ENCODE data around the gene LRRC4. TPM values are rescaled to one million over a fixed set of nuclear protein-coding genes. Genes with fewer than 3 reads are reported as not detected.

LRRC4 gene
- polyA plus RNA-seq, 1 of the 3 experiments (the other 2 are of a cell fraction), result 0.44 TPM

DNA sequence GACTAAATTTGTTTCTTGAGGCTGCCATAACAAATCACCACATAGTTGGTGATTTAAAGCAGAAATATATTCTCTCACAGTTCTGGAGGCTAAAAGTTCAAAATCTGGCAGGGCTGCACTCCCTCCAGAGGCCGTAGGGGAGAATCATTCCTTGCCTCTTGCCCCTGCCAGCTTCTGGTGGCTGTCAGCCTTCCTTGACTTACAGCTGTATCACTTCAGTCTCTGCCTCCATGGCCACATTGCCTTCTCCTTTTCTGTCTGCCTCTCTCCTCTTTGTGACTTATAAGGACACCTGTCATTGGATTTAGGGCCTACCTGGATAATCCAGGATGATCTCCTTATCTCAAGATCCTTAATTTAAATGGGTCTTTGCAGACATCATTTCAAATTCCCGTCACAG is 5.8 kb upstream of the LRRC4 start:
- WGBS (ENCODE audit: low lambda C conversion rate), result 95% methylated on average over 2 of the region's 2 CpGs
- Histone ChIP-seq H4K20me1 (ENCODE audit: insufficient read depth) (peaks cover 83% of the 10 kb centered on the region), H3K4me3 (ENCODE audit: low read depth in 2 of 2, low read length in 1 of 2) (no peak overlapping the region), H3K9me2 (no peaks in the 10 kb centered on the region), H3K27me3 (ENCODE audit: insufficient read depth) (no peaks in the 10 kb centered on the region), H3K4me2 (no peak overlapping the region), H2AFZ (ENCODE audit: low read depth) (no peak overlapping the region), H3K9me3 (no peaks in the 10 kb centered on the region), H3K36me3 (replicated peaks in 1 of 2; ENCODE audit: control insufficient read depth in 1 of 2, insufficient read depth in 2 of 2, low read length in 1 of 2) (peaks cover 0 to 1% of the 10 kb centered on the region in 2 experiments), H3F3A (replicated peaks; ENCODE audit: insufficient read depth) (peaks cover 3% of the 10 kb centered on the region), H3K4me1 (ENCODE audit: control insufficient read depth in 1 of 2, insufficient read depth in 2 of 2, low read depth in 1 of 2, low read length in 1 of 2) (peaks cover 7 to 11% of the 10 kb centered on the region in 2 experiments; a peak in 2 of 4 replicates), H3K79me2 (ENCODE audit: insufficient read depth) (no peaks in the 10 kb centered on the region; the same call in none of the 2 replicates), H3K27ac (ENCODE audit: low read depth in 2 of 2, low read length in 1 of 2) (no peak overlapping the region), H3K9ac (no peak overlapping the region)
- ChIA-PET POLR2A (no interaction called here), CTCF (interaction anchor here (0.8 to 8.7 kb wide), 11 partner anchors 8 to 328 kb away, joined by 3 to 165 read pairs (median 11); no protein-coding TSS in a partner anchor)
- TF ChIP-seq RXRA (IDR thresholded peaks at IDR 0.05; ENCODE audit: borderline replicate concordance, low read depth), result no peak
- TF ChIP-seq, protein P1, sequence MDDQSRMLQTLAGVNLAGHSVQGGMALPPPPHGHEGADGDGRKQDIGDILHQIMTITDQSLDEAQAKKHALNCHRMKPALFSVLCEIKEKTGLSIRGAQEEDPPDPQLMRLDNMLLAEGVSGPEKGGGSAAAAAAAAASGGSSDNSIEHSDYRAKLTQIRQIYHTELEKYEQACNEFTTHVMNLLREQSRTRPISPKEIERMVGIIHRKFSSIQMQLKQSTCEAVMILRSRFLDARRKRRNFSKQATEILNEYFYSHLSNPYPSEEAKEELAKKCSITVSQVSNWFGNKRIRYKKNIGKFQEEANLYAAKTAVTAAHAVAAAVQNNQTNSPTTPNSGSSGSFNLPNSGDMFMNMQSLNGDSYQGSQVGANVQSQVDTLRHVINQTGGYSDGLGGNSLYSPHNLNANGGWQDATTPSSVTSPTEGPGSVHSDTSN (IDR thresholded peaks at IDR 0.05), result no peak
- no peak for TF ChIP-seq YY1 (IDR thresholded peaks at IDR 0.05; ENCODE audit: low read depth)
- TF ChIP-seq FOXJ3 (CRISPR knock-in tag; IDR thresholded peaks at IDR 0.05), result no peak
- no peak for TF ChIP-seq TAF1 (IDR thresholded peaks at IDR 0.05; ENCODE audit: borderline replicate concordance, low read depth, low read length)
- TF ChIP-seq, protein P2, sequence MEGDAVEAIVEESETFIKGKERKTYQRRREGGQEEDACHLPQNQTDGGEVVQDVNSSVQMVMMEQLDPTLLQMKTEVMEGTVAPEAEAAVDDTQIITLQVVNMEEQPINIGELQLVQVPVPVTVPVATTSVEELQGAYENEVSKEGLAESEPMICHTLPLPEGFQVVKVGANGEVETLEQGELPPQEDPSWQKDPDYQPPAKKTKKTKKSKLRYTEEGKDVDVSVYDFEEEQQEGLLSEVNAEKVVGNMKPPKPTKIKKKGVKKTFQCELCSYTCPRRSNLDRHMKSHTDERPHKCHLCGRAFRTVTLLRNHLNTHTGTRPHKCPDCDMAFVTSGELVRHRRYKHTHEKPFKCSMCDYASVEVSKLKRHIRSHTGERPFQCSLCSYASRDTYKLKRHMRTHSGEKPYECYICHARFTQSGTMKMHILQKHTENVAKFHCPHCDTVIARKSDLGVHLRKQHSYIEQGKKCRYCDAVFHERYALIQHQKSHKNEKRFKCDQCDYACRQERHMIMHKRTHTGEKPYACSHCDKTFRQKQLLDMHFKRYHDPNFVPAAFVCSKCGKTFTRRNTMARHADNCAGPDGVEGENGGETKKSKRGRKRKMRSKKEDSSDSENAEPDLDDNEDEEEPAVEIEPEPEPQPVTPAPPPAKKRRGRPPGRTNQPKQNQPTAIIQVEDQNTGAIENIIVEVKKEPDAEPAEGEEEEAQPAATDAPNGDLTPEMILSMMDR (IDR thresholded peaks at IDR 0.05), result peak; percentile 14
- TF ChIP-seq JUND (IDR thresholded peaks at IDR 0.05), result no peak
- TF ChIP-seq, protein P3, sequence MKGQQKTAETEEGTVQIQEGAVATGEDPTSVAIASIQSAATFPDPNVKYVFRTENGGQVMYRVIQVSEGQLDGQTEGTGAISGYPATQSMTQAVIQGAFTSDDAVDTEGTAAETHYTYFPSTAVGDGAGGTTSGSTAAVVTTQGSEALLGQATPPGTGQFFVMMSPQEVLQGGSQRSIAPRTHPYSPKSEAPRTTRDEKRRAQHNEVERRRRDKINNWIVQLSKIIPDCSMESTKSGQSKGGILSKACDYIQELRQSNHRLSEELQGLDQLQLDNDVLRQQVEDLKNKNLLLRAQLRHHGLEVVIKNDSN (IDR thresholded peaks at IDR 0.05; ENCODE audit: borderline replicate concordance, low read depth), result no peak
- peak; percentile 48; the same call in 1 of the 2 replicates for TF ChIP-seq RAD21 (IDR thresholded peaks at IDR 0.05; ENCODE audit: low read length)
- DNase-seq, result no peak

DNA sequence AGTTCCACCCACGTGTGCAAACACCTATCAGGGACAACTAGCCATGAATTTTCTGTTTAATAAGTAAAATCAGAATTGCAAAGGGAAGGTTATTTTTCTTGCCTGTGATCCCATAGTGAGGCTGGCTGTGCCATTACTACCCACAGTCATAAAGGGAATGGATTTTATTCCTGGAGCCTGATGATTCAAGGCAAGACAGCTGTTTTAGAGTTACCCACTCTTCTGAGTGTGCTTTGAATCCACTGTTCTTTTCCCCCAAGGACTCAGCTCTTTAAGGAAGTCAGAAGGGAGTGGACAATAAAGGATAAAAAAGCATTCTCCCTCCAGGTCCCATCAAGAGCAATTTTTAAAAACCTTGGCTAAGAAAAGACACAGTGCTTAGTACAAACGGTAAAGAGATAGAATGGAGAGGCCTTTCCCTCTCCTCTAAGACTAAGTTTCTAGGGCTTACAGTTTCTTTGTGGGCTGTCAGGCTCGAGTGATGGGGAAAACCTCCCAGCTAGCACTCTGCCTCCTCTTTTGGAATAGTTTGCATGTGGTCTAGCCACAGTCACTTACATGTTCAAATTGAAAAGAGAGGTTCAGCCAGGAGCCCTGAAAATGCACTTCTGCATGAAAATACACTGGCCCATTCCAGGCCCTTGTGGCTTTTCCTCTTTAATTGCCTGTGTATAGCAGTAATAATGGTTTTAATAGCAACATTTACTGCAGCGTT is 5.1 kb upstream of the LRRC4 start:
- ChIA-PET CTCF (interaction anchor here (0.6 to 8.7 kb wide), 32 partner anchors 9 to 344 kb away, joined by 3 to 165 read pairs (median 4); no protein-coding TSS in a partner anchor), POLR2A (interaction anchor here (1.7 kb wide), 1 partner anchor 173 kb away, joined by 3 read pairs; no protein-coding TSS in a partner anchor)
- no peaks in the 10 kb centered on the region for H3K36me3 ChIP-seq (replicated peaks in 1 of 2; ENCODE audit: control insufficient read depth in 1 of 2, insufficient read depth in 2 of 2, low read length in 1 of 2)
- no peak overlapping the region for H2AFZ ChIP-seq (ENCODE audit: low read depth)
- H3K79me2 ChIP-seq (ENCODE audit: insufficient read depth), result no peaks in the 10 kb centered on the region; the same call in none of the 2 replicates
- no peak overlapping the region for H3K9ac ChIP-seq
- H3K4me1 ChIP-seq (ENCODE audit: control insufficient read depth in 1 of 2, insufficient read depth in 2 of 2, low read depth in 1 of 2, low read length in 1 of 2), result peaks cover 6 to 7% of the 10 kb centered on the region in 2 experiments; a peak in 2 of 4 replicates
- H3K9me3 ChIP-seq, result no peaks in the 10 kb centered on the region
- H3K27me3 ChIP-seq (ENCODE audit: insufficient read depth), result no peaks in the 10 kb centered on the region
- H3K9me2 ChIP-seq, result no peaks in the 10 kb centered on the region
- no peak overlapping the region for H3K4me3 ChIP-seq (ENCODE audit: low read depth in 2 of 2, low read length in 1 of 2)
- peaks cover 2% of the 10 kb centered on the region for H3F3A ChIP-seq (replicated peaks; ENCODE audit: insufficient read depth)
- peaks cover 76% of the 10 kb centered on the region for H4K20me1 ChIP-seq (ENCODE audit: insufficient read depth)
- no peak overlapping the region for H3K27ac ChIP-seq (ENCODE audit: low read depth in 2 of 2, low read length in 1 of 2)
- H3K4me2 ChIP-seq, result no peak overlapping the region
- DNase-seq, result no peak
- WGBS (ENCODE audit: low lambda C conversion rate), result 93% methylated on average over 4 of the region's 4 CpGs
- TF ChIP-seq FOXM1 (IDR thresholded peaks at IDR 0.05; ENCODE audit: low read depth) (no peak), TCF12 (IDR thresholded peaks at IDR 0.05) (no peak), FOXJ3 (CRISPR knock-in tag; IDR thresholded peaks at IDR 0.05) (no peak), RXRA (IDR thresholded peaks at IDR 0.05; ENCODE audit: borderline replicate concordance, low read depth) (no peak), TEAD4 (IDR thresholded peaks at IDR 0.05; ENCODE audit: borderline replicate concordance, insufficient read depth) (no peak), ELF1 (IDR thresholded peaks at IDR 0.05) (no peak), JUND (IDR thresholded peaks at IDR 0.05) (no peak)
- TF ChIP-seq, protein P4, sequence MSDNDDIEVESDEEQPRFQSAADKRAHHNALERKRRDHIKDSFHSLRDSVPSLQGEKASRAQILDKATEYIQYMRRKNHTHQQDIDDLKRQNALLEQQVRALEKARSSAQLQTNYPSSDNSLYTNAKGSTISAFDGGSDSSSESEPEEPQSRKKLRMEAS (IDR thresholded peaks at IDR 0.05; ENCODE audit: low read depth), result no peak
- TF ChIP-seq, protein P1 (IDR thresholded peaks at IDR 0.05), result no peak
- TF ChIP-seq, protein P5, sequence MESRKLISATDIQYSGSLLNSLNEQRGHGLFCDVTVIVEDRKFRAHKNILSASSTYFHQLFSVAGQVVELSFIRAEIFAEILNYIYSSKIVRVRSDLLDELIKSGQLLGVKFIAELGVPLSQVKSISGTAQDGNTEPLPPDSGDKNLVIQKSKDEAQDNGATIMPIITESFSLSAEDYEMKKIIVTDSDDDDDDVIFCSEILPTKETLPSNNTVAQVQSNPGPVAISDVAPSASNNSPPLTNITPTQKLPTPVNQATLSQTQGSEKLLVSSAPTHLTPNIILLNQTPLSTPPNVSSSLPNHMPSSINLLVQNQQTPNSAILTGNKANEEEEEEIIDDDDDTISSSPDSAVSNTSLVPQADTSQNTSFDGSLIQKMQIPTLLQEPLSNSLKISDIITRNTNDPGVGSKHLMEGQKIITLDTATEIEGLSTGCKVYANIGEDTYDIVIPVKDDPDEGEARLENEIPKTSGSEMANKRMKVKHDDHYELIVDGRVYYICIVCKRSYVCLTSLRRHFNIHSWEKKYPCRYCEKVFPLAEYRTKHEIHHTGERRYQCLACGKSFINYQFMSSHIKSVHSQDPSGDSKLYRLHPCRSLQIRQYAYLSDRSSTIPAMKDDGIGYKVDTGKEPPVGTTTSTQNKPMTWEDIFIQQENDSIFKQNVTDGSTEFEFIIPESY (IDR thresholded peaks at IDR 0.05; ENCODE audit: borderline replicate concordance, low read depth), result no peak
- TF ChIP-seq, protein P3 (IDR thresholded peaks at IDR 0.05; ENCODE audit: borderline replicate concordance, low read depth), result no peak
- TF ChIP-seq, protein P6, sequence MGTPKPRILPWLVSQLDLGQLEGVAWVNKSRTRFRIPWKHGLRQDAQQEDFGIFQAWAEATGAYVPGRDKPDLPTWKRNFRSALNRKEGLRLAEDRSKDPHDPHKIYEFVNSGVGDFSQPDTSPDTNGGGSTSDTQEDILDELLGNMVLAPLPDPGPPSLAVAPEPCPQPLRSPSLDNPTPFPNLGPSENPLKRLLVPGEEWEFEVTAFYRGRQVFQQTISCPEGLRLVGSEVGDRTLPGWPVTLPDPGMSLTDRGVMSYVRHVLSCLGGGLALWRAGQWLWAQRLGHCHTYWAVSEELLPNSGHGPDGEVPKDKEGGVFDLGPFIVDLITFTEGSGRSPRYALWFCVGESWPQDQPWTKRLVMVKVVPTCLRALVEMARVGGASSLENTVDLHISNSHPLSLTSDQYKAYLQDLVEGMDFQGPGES (IDR thresholded peaks at IDR 0.05; ENCODE audit: low read depth, low read length), result no peak
